ENCODE results near the gene CHN2.

The CHN2 gene

GRCh38 chr7:29335188-29336083 is 140.9 kb downstream of the CHN2 start:
- no peak for DNase-seq (ENCODE audit: low spot score)

DNA sequence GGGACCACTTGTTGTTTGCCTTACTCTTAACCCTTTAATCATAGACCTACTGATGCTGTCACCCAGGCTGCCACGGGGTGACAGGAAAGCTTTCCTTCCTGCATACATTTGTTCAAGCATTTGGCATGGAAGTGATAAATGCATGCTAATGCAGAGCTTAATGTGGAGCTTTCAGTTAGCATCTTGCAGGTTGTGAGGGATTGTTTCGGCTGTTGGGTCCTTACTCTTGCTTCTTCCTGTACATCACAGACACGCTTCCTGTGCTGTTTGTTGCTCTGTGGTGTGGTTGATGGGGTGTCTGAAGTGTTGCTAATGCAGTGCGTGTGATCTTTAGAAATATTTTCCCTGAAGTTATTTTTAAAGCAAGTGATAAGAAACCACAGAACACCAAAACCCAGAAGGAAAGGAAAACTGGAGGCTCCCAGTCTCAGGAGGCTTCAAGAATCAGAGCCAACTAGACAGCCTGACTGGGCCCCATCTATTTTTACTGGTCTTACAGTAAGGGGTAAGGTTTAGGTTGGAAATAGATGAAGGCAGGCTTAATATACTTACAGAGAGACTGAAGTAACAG is 143.1 kb downstream of the CHN2 start:
- no peak for DNase-seq (ENCODE audit: low spot score)

- no peak for DNase-seq (ENCODE audit: low spot score)
Observed at GRCh38 chr7:29340696-29341095, 146.1 kb downstream of the CHN2 start.

GRCh38 chr7:29341156-29341555 is 146.6 kb downstream of the CHN2 start:
- DNase-seq (ENCODE audit: low spot score) = no peak

DNA sequence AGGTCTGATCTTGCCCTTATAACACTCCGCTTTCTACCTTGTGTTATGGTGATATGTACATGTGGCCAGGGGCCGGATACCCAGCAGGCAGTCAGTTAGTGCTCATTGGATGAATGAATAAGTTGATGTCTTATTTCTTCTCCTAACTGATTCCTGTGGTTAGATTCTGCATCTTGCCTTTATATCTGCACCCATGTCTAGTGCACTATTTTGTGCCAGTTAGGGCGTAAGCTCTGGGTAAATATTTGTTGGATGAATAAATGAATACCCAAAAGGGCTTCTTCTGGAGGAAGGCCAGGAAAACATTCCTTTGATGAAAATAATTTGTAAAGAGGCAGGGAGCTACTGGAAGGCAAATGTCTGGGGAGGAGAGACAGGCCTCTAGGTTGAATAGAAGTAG is 148.2 kb downstream of the CHN2 start:
- no peak for DNase-seq (ENCODE audit: low spot score)

- no peak for DNase-seq (ENCODE audit: low spot score)
Observed at GRCh38 chr7:29343399-29343798, 148.8 kb downstream of the CHN2 start.

GRCh38 chr7:29344334-29344978 is 149.9 kb downstream of the CHN2 start:
- DNase-seq (ENCODE audit: low spot score) = no peak

GRCh38 chr7:29345590-29345989 is 151.0 kb downstream of the CHN2 start:
- no peak for DNase-seq (ENCODE audit: low spot score)

- DNase-seq (ENCODE audit: low spot score) = no peak
Observed at GRCh38 chr7:29346231-29346978, 151.8 kb downstream of the CHN2 start.

DNA sequence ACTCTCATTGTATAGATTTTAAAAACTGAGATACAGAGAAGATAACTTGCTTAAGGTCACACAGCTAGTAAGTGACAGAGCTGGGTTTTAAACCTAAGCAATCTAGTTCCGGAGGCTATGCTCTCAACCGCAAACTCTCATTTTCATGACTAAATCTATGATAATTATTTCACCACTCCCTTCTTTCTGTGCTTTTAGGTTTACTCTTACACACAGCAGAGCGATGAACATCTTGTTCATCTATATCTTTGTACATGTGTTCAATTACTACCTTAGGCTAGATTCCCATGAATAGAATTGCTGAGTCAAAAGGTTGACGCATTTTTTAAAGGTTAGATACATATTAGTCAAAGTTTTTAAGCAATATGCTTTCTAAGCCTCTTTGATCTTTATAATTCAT is 154.8 kb downstream of the CHN2 start:
- DNase-seq (ENCODE audit: low spot score) = no peak

DNA sequence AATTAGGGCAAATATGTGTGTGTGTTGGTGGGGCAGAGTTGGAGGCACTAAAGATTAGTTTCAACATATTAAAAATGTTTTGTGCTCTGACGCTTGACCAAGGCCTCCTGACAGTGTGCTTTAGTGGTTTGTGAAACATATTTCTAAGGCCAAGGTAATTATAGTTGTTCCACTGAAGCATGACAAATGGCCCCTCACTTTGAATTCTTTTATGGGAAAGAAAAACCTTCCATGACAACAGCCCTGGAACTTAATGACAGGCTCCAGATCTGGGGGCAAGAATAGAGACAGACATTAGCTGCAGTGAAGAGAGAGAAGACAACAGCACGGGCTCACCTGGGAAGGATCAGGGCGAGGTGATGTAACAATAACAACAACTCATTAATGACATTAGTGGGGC is 155.8 kb downstream of the CHN2 start:
- no peak for DNase-seq (ENCODE audit: low spot score)

GRCh38 chr7:29352041-29352440 is 157.5 kb downstream of the CHN2 start:
- DNase-seq (ENCODE audit: low spot score) = no peak

GRCh38 chr7:29353810-29354209 is 159.2 kb downstream of the CHN2 start:
- DNase-seq (ENCODE audit: low spot score) = no peak

- DNase-seq (ENCODE audit: low spot score) = no peak
Observed at GRCh38 chr7:29354340-29354739, 159.8 kb downstream of the CHN2 start.

DNA sequence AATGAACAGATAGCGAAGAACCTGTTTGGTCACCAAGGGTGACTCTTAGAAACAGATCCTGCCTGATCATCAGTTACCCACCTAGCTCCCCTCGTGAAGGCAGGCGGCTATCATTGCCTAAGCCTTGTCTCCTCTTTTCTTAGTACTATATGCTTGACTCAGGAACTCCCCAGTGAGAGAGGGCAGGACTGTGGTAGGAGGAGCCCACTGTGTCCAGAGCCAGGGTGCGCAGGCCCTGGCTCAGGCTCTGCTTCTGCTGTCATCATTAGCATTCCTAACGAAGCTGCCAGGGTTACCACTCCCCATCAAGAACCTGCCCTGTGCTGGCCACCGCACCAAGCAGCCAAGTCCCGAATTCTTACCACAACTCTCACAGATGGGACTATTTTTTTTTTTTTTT is 160.8 kb downstream of the CHN2 start:
- no peak for DNase-seq (ENCODE audit: low spot score)

DNA sequence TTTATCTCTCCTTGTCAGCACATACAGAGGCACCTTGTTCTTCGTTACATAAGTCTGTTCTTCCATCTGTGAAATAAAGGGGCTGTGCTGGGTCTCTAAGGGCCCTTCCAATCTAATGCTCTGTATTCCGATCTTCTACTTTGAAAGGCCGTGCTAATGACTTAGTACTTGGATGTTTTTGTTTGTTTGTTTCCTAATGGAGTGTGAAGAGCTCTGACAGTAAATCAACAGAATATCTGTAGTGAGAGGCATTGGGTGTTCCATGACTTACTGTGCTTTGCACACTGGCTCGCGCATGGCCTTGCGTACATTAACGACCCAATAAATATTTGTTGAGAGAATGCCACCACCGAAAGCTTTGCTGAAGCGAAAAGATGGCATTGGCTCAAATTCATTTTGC is 162.1 kb downstream of the CHN2 start:
- no peak for DNase-seq (ENCODE audit: low spot score)

DNA sequence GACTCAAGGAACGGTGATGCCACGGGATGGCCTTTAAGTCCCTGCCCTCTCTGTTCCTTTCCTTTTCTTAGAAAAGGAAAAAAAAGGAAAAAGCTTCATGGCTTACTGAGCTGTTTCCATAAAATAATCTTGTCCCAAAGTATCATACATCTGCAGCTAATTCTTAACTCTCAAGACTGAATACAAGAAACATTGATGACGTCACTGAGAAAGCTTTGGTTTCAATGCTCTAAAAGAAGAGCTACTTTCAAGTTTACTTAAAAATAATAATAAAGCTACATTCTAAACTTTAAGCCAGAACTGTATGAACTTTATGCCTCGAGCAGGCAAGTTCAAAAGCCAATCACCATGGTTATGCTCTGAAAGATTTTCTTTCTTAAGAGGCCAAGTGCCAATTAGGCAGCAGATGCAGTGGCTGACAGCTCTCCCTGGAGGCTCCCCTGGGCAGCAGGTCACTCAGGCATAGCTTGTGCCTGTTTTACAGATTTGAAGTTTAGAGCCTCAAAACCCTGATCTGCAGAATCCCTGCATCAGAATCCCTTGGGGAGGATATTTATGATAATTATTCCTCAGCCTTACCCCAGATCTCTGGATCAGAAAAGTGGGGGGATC is 165.0 kb downstream of the CHN2 start:
- no peak for DNase-seq (ENCODE audit: low spot score)

GRCh38 chr7:29360633-29361625 is 166.4 kb downstream of the CHN2 start:
- no peak for DNase-seq (ENCODE audit: low spot score)

GRCh38 chr7:29362380-29362779 is 167.8 kb downstream of the CHN2 start:
- DNase-seq (ENCODE audit: low spot score) = no peak

- no peak for DNase-seq (ENCODE audit: low spot score)
Observed at GRCh38 chr7:29363636-29364425, 169.3 kb downstream of the CHN2 start.
